Fibroblast of lung (primary cell): Measurements from ENCODE around the gene ZCCHC14. TPM values are rescaled to one million over a fixed set of nuclear protein-coding genes. Genes with fewer than 3 reads are reported as not detected.

ENCODE experiments used
- DNase-seq, 2 donors: peaks; one replicate each; pipeline versions ENCODE4 v3.0.0 to v3.0.0-alpha.2; 2010; ENCODE audit warnings: low read depth in 2 of 2
- H2AFZ ChIP-seq: 2 replicates; pipeline ENCODE4 v1.5.1; 2012; ENCODE audit warnings: low read length, control low read depth, inconsistent platforms
- H3K27ac ChIP-seq: 2 replicates; pipeline ENCODE4 v1.5.1; 2011; ENCODE audit warnings: low read length, control low read depth; ENCODE audit not compliant: insufficient read depth
- H3K27me3 ChIP-seq: 2 replicates; pipeline ENCODE4 v1.5.1; 2011; ENCODE audit warnings: mild to moderate bottlenecking, low read length; ENCODE audit not compliant: control insufficient read depth, insufficient read depth
- H3K36me3 ChIP-seq: 2 replicates; pipeline ENCODE4 v1.5.1; 2011; ENCODE audit warnings: low read length; ENCODE audit not compliant: control insufficient read depth, insufficient read depth
- H3K4me1 ChIP-seq: 2 replicates; pipeline ENCODE4 v1.5.1; 2011; ENCODE audit warnings: low read length; ENCODE audit not compliant: control insufficient read depth, insufficient read depth; ENCODE audit errors: extremely low read depth
- H3K4me2 ChIP-seq: 2 replicates; pipeline ENCODE4 v1.5.1; 2011; ENCODE audit warnings: low read length, control low read depth; ENCODE audit not compliant: insufficient read depth; ENCODE audit errors: extremely low read depth
- H3K4me3 ChIP-seq, 4 experiments: fragments of 200-600 bp in 1 of 4; sonication (generic) in 1 of 4; replicated peaks in 1 of 4; 2 replicates each; pipeline ENCODE4 v1.5.1; 2011 to 2016; ENCODE audit warnings: low read length in 4 of 4, low read depth in 3 of 4, mild to moderate bottlenecking in 3 of 4, control low read depth in 2 of 4, inconsistent platforms in 1 of 4, mixed read lengths in 1 of 4; ENCODE audit not compliant: insufficient read depth in 1 of 4; ENCODE audit errors: control extremely low read depth in 1 of 4
- H3K79me2 ChIP-seq: 2 replicates; pipeline ENCODE4 v1.5.1; 2012; ENCODE audit warnings: mild to moderate bottlenecking, low read length, inconsistent platforms; ENCODE audit not compliant: control insufficient read depth, insufficient read depth
- H3K9ac ChIP-seq: 2 replicates; pipeline ENCODE4 v1.5.1; 2011; ENCODE audit warnings: mild to moderate bottlenecking, low read length, control low read depth; ENCODE audit not compliant: insufficient read depth
- H3K9me3 ChIP-seq: 2 replicates; pipeline ENCODE4 v1.5.1; 2012; ENCODE audit warnings: low read depth, low read length; ENCODE audit not compliant: control insufficient read depth, insufficient read depth
- H4K20me1 ChIP-seq: 2 replicates; pipeline ENCODE4 v1.5.1; 2011; ENCODE audit warnings: low read length; ENCODE audit not compliant: control insufficient read depth, insufficient read depth; ENCODE audit errors: extremely low read depth
- EZH2 ChIP-seq: IDR thresholded peaks from 2 replicates; pipeline ENCODE4 v1.5.1; 2012; ENCODE audit warnings: low read length, control low read depth, mild to moderate bottlenecking; ENCODE audit errors: missing control alignments
- polyA plus RNA-seq, 2 donors: library from polyadenylated mRNA; depleted of rRNA in 1 of 2; stranded (reverse) in 1 of 2; unstranded in 1 of 2; fragments of >200 nt; gene quantifications; 2 replicates each; pipeline ENCODE4 v1.2.1, GENCODE V29; 2011 to 2012; ENCODE audit warnings: missing spikeins in 1 of 2
- total RNA-seq: library from RNA; depleted of rRNA; stranded (reverse); fragments of >200 nt; gene quantifications from 2 replicates; pipeline ENCODE4 v1.2.1, GENCODE V29; 2014
- TF ChIP-seq, protein P1 (sequence below), 2 donors: IDR thresholded peaks in 1 of 2; conservative IDR thresholded peaks in 1 of 2; 1 replicate in 1 of 2; 2 replicates in 1 of 2; pipeline ENCODE4 v1.5.1; 2011 to 2012; ENCODE audit warnings: low read length in 2 of 2, control low read depth in 1 of 2, inconsistent platforms in 1 of 2, low read depth in 1 of 2, mild to moderate bottlenecking in 1 of 2

Gene ZCCHC14
- total and polyA plus RNA-seq, 2 donors (not counting 1 experiment from before 2014, with no cell fraction given): 6.4 to 16.3 TPM

DNA sequence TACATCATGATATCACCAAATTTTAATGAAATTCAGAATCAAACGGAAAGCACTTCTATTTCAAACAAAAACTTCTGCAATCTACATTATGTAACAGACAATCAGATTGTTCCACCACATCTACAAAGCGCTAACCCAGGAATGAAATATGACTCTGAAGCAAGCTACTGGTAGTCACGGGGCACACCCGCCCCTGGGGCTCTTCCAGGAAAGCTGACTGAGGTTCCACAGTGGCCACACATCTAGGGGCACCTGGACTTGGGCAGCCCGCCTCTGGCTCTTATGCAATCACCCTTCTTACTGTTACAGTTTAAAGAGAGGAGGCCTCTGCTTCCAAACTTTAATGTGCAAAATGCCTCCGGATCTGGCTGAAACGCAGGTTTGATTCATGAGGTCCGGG lies 27.5 kb downstream of the ZCCHC14 start:
- Histone ChIP-seq H3K79me2 (peaks cover 55% of the 10 kb centered on the region), H3K27me3 (no peaks in the 10 kb centered on the region), H3K9ac (peak overlapping the region; percentile 80), H3K36me3 (no peaks in the 10 kb centered on the region), H4K20me1 (no peaks in the 10 kb centered on the region), H3K9me3 (no peaks in the 10 kb centered on the region), H3K4me1 (peaks cover 38% of the 10 kb centered on the region), H2AFZ (no peak overlapping the region), H3K4me3 (peak overlapping the region; percentile 2 to 50 (median 35)), H3K4me2 (peak overlapping the region; percentile 98), H3K27ac (peak overlapping the region; percentile 99)
- TF ChIP-seq EZH2: no peak
- TF ChIP-seq, protein P1, sequence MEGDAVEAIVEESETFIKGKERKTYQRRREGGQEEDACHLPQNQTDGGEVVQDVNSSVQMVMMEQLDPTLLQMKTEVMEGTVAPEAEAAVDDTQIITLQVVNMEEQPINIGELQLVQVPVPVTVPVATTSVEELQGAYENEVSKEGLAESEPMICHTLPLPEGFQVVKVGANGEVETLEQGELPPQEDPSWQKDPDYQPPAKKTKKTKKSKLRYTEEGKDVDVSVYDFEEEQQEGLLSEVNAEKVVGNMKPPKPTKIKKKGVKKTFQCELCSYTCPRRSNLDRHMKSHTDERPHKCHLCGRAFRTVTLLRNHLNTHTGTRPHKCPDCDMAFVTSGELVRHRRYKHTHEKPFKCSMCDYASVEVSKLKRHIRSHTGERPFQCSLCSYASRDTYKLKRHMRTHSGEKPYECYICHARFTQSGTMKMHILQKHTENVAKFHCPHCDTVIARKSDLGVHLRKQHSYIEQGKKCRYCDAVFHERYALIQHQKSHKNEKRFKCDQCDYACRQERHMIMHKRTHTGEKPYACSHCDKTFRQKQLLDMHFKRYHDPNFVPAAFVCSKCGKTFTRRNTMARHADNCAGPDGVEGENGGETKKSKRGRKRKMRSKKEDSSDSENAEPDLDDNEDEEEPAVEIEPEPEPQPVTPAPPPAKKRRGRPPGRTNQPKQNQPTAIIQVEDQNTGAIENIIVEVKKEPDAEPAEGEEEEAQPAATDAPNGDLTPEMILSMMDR (conservative IDR thresholded peaks at IDR 0.05 in 1 of 2, IDR thresholded peaks at IDR 0.05 in 1 of 2; ENCODE audit: low read depth in 1 of 2, low read length in 2 of 2): no peak
- DNase-seq: peak; percentile 89 to 92

DNA sequence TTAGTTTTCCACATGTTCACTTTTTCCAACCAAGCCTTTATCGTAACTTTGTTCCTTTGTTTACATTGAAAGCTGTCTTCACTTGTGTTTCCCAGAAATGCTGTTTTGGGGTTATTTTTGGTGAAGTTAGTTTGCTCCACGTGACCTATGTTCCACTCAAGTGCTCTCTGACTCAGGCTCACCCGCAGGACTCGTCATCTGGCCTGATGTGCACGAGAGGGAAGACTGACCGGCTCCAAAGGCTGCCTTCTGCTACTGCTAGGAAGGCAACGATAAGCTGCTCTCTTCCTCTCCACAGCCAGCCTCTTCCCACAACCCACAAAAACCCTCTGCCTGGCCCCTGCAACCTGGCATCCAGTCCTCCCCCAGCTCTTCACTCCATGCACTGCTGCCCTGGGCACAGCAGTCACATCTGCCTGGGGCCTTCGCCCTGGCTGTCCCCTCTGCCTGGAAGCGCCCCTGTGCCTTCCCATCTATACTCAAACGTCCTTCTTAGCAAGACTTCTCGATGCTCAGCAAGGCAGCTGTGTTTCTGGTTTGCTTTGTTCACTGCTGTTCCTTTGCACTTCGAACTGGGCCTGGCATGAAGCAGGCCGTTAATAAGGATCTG lies 28.0 kb downstream of the ZCCHC14 start:
- H3K4me2 ChIP-seq: peak overlapping the region; percentile 98
- peak overlapping the region; percentile 99 for H3K27ac ChIP-seq
- no peak overlapping the region for H2AFZ ChIP-seq
- H3K4me1 ChIP-seq: peaks cover 38% of the 10 kb centered on the region
- TF ChIP-seq, protein P1 (conservative IDR thresholded peaks at IDR 0.05 in 1 of 2, IDR thresholded peaks at IDR 0.05 in 1 of 2; ENCODE audit: low read depth in 1 of 2, low read length in 2 of 2): no peak
- H3K4me3 ChIP-seq: peak overlapping the region; percentile 2 to 50 (median 35)
- H3K9me3 ChIP-seq: no peaks in the 10 kb centered on the region
- no peaks in the 10 kb centered on the region for H3K36me3 ChIP-seq
- H3K9ac ChIP-seq: peak overlapping the region; percentile 80
- no peaks in the 10 kb centered on the region for H4K20me1 ChIP-seq
- peaks cover 51% of the 10 kb centered on the region for H3K79me2 ChIP-seq
- peak; percentile 92 to 98 for DNase-seq
- no peaks in the 10 kb centered on the region for H3K27me3 ChIP-seq

DNA sequence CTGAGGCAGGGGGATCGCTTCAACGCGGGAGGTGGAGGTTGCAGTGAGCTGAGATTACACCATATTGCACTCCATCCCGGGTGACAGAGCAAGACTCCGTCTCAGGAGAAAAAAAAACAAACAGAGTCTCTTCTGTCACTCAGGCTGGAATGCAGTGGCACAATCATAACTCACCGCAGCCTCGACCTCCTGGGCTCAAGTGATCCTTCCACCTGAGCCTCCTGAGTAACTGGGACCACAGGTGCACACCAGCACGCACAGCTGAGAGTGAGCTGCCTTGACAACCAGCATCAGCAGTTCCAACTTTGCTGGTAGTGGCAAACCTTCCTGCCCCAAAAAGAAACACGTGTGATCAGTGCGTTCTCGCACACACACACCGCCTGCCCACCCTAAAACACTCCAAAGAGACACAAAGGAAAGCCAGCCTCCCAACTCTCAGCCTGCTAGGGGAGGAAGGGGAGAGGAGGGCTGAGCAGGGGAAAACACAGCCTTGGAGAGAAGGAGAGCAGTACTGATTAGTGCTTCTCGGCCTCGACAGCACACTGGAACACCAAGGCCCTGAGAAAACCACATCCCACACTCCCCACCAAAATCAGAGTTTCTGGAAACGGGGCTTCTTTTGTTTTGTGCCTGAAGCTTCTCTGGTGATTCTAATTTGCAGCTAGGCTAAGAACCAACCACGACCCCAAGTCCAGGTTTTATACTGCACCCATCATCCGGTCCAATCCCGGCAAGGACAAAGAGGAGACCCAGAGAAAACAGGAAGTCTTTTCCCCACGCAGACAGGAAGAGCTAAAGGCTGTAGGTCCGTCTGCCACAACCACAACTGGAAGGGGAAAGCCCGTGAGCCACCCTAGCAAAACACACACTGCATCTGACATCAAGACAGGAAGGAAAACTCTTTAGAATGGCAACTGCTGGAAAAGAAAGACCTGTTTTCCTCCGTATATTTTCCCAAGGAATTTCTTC lies 28.8 kb downstream of the ZCCHC14 start:
- Histone ChIP-seq H3K9ac (peak overlapping the region; percentile 80), H3K79me2 (peaks cover 45% of the 10 kb centered on the region), H3K4me2 (peak overlapping the region; percentile 98), H3K27ac (peak overlapping the region; percentile 99), H3K9me3 (no peaks in the 10 kb centered on the region), H3K4me3 (peak overlapping the region in 3 of 4 experiments; percentile 16 to 50 (median 48)), H2AFZ (no peak overlapping the region), H3K27me3 (no peaks in the 10 kb centered on the region), H4K20me1 (no peaks in the 10 kb centered on the region), H3K36me3 (no peaks in the 10 kb centered on the region), H3K4me1 (peaks cover 38% of the 10 kb centered on the region)
- peak in 1 of 2 donors; percentile 79 for DNase-seq
- TF ChIP-seq, protein P1 (conservative IDR thresholded peaks at IDR 0.05 in 1 of 2, IDR thresholded peaks at IDR 0.05 in 1 of 2; ENCODE audit: low read depth in 1 of 2, low read length in 2 of 2): no peak
- TF ChIP-seq EZH2: no peak
